Measurements from ENCODE around the gene EVI5L. TPM values are rescaled to one million over a fixed set of nuclear protein-coding genes. Genes with fewer than 3 reads are reported as not detected.

Gene EVI5L
- total and polyA plus RNA-seq, 5 donors from 2014 or later = 1.9 to 10.2 (median 2.2) TPM

DNA sequence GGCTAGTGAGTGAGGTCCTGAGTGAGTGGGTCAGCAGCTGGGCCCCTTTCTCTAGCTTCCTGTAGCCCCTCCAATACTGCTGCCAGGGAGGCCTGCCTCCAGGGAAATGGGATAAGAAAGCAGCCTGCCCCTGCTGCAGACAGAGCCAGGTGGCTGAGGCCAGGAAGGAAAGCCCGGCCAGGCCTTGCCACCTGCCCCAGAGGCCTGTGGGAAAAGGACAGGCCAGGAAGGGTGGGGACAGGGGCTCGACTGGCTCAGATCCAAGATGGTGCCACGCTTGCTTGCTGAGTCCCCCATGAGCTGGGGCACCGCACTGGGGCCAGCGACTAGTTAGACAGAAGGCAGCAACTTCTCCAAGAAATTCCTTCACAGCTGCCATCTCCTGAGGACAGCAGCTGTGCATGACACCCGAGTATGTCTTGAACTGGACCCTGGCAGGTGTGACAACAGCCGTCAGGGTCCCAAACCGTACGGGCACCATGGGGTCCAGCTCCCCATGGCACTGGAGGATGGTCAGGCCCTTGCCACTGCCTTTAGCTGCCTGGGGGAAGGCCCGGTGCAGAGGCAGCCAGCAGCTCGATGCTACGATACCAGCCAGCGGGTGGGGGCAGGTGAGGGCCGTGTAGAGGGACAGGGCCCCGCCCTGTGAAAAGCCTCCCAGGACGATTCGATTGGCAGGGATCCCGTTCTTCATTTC, 49.2 kb downstream of the EVI5L start:
- no peak for ATAC-seq (ENCODE audit: low read depth in 2 of 2)
- peaks cover 2% of the 10 kb centered on the region for H3K27me3 ChIP-seq (ENCODE audit: control insufficient read depth, insufficient read depth, low read length)
- Mint-ChIP-seq H3K9me3 (peaks cover 0 to 3% (median 0%) of the 10 kb centered on the region in 7 donors), H3K27ac (no peak overlapping the region), H3K4me1 (peaks cover 0 to 7% (median 0%) of the 10 kb centered on the region in 4 donors), H3K4me3 (no peak overlapping the region), H3K36me3 (no peaks in the 10 kb centered on the region), H3K27me3 (peaks cover 17% of the 10 kb centered on the region)
- H3K27ac ChIP-seq (ENCODE audit: insufficient read depth, low read length, poor library complexity, severe bottlenecking) = no peak overlapping the region
- DNase-seq = no peak
- H3K4me1 ChIP-seq (ENCODE audit: control insufficient read depth, insufficient read depth, low read length, poor library complexity, severe bottlenecking) = peaks cover 8% of the 10 kb centered on the region
- H3K36me3 ChIP-seq (ENCODE audit: control insufficient read depth, insufficient read depth, low read length) = no peaks in the 10 kb centered on the region
- H3K4me3 ChIP-seq (ENCODE audit: low read depth, low read length) = no peak overlapping the region
- H3K9me3 ChIP-seq (ENCODE audit: control insufficient read depth in 2 of 2, low read length in 2 of 2) = no peaks in the 10 kb centered on the region

DNA sequence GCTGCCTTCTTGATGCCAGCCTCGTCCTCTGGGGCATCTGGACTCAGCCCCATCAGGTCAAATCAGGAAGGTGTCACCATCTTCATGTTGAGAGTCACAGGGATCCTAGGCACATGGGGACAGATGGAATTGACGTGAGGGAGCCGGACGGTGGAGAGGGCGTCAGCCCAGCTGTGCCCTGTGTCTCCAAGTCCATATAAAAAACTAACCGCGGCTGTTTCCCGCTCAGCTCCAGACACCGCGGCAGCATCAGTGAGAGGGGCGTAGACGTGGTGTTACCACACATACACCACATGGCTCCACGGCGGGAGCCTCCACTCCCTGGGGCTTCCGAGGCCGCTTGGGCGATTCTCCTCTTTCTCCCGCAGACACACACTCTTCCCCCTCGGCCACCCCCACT, 49.8 kb downstream of the EVI5L start:
- DNase-seq = no peak
- ATAC-seq (ENCODE audit: low read depth in 2 of 2) = no peak

DNA sequence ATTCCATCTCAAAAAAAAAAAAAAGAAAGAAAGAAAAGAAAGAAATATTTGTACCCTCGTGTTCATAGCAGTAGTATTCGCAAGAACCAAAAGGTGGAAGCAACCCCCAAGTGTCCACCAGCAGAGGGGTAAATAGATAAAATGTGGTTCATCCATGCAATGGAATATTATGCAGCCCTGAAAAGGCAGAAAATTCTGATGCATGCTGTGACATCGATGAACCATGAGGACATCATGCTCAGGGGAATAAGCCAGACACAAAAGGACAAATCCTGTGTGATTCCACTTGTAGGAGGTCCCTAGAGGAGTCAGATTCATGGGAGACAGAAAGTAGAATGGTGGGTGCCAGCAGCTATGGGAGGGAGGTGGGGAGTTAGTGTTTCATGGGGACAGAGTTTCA, 51.9 kb downstream of the EVI5L start:
- no peak overlapping the region for H3K4me3 ChIP-seq (ENCODE audit: low read depth, low read length)
- no peaks in the 10 kb centered on the region for H3K36me3 ChIP-seq (ENCODE audit: control insufficient read depth, insufficient read depth, low read length)
- H3K27ac ChIP-seq (ENCODE audit: insufficient read depth, low read length, poor library complexity, severe bottlenecking) = no peak overlapping the region
- ATAC-seq (ENCODE audit: low read depth in 2 of 2) = no peak
- no peak overlapping the region for H3K4me3 Mint-ChIP-seq
- H3K9me3 ChIP-seq (ENCODE audit: control insufficient read depth in 2 of 2, low read length in 2 of 2) = no peaks in the 10 kb centered on the region
- H3K27me3 ChIP-seq (ENCODE audit: control insufficient read depth, insufficient read depth, low read length) = no peaks in the 10 kb centered on the region
- H3K27me3 Mint-ChIP-seq = peaks cover 12% of the 10 kb centered on the region
- DNase-seq = no peak
- H3K4me1 ChIP-seq (ENCODE audit: control insufficient read depth, insufficient read depth, low read length, poor library complexity, severe bottlenecking) = no peaks in the 10 kb centered on the region
- no peaks in the 10 kb centered on the region for H3K4me1 Mint-ChIP-seq
- no peaks in the 10 kb centered on the region for H3K36me3 Mint-ChIP-seq
- H3K27ac Mint-ChIP-seq = no peak overlapping the region
- H3K9me3 Mint-ChIP-seq = peaks cover 0 to 1% (median 0%) of the 10 kb centered on the region in 7 donors

More for the DNA sequence above, 49.8 kb downstream of the EVI5L start:
- Mint-ChIP-seq H3K36me3 (no peaks in the 10 kb centered on the region), H3K27ac (no peak overlapping the region), H3K27me3 (peaks cover 16% of the 10 kb centered on the region), H3K4me3 (no peak overlapping the region), H3K4me1 (peaks cover 0 to 5% (median 0%) of the 10 kb centered on the region in 4 donors), H3K9me3 (peaks cover 0 to 3% (median 0%) of the 10 kb centered on the region in 7 donors)
- Histone ChIP-seq H3K27me3 (ENCODE audit: control insufficient read depth, insufficient read depth, low read length) (peaks cover under 1% of the 10 kb centered on the region), H3K9me3 (ENCODE audit: control insufficient read depth in 2 of 2, low read length in 2 of 2) (no peaks in the 10 kb centered on the region), H3K4me3 (ENCODE audit: low read depth, low read length) (no peak overlapping the region), H3K36me3 (ENCODE audit: control insufficient read depth, insufficient read depth, low read length) (no peaks in the 10 kb centered on the region), H3K4me1 (ENCODE audit: control insufficient read depth, insufficient read depth, low read length, poor library complexity, severe bottlenecking) (peaks cover 2% of the 10 kb centered on the region), H3K27ac (ENCODE audit: insufficient read depth, low read length, poor library complexity, severe bottlenecking) (no peak overlapping the region)

DNA sequence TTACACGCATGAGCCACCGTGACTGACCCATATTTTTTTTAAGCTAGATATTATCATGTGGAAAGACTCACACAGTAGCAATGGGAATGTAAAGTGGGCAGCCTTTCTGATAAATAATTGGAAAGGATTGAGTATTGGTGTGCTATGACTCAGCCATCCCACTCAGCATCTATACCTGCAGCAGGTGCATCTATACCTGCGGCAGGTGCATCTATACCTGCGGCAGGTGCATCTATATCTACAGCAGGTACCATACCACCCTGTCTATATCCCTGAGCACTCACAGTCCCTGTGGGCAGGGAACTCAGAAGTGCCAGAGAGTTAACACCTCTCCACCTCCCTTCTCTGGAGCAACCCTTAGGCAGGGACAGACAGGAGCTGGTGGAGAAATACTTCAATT, 53.1 kb downstream of the EVI5L start:
- peaks cover 19% of the 10 kb centered on the region for H3K27me3 Mint-ChIP-seq
- Histone ChIP-seq H3K27ac (ENCODE audit: insufficient read depth, low read length, poor library complexity, severe bottlenecking) (no peak overlapping the region), H3K27me3 (ENCODE audit: control insufficient read depth, insufficient read depth, low read length) (no peaks in the 10 kb centered on the region), H3K9me3 (ENCODE audit: control insufficient read depth in 2 of 2, low read length in 2 of 2) (no peaks in the 10 kb centered on the region), H3K4me1 (ENCODE audit: control insufficient read depth, insufficient read depth, low read length, poor library complexity, severe bottlenecking) (no peaks in the 10 kb centered on the region), H3K4me3 (ENCODE audit: low read depth, low read length) (no peak overlapping the region), H3K36me3 (ENCODE audit: control insufficient read depth, insufficient read depth, low read length) (no peaks in the 10 kb centered on the region)
- no peak overlapping the region for H3K27ac Mint-ChIP-seq
- H3K4me1 Mint-ChIP-seq = no peaks in the 10 kb centered on the region
- no peak for DNase-seq
- no peaks in the 10 kb centered on the region for H3K36me3 Mint-ChIP-seq
- H3K9me3 Mint-ChIP-seq = peaks cover 0 to 1% (median 0%) of the 10 kb centered on the region in 7 donors
- H3K4me3 Mint-ChIP-seq = no peak overlapping the region
- no peak for ATAC-seq (ENCODE audit: low read depth in 2 of 2)

DNA sequence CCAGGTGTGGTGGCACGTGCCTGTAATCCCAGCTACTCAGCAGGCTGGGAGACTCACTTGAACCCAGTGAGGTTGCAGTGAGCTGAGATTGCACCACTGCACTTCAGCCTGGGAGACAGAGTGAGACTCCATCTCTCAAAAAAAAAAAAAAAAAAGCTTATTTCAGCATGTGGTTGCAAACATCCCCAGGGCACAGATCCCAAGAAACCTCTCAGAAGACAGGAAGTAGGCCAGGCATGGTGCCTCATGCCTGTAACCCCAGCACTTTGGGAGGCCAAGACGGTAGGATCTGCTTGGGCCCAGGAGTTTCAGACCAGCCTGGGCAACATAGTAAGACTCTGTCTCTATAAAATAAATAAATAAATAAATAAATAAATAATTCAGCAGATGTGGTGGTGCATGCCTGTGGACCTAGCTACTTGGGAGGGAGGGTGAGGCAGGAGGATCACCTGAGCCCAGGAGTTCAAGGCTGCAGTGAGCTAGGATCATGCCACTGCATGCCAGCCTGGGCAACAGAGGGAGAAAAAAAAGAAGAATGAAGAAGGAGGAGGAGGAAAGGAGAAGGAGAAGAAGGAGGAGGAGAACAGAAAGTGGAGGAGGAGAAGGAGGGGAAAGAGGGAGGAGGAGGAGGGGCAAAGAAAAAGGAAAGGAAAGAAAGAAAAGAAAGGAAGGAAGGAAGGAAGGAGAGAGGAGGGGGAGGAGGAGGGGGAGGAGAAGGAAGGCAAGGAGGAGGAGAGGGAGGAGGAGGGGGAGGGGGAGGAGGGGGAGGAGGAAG, 54.0 kb downstream of the EVI5L start:
- H3K9me3 ChIP-seq (ENCODE audit: control insufficient read depth in 2 of 2, low read length in 2 of 2) = no peaks in the 10 kb centered on the region
- DNase-seq (no peak), ATAC-seq (ENCODE audit: low read depth in 2 of 2) (no peak)
- Mint-ChIP-seq H3K36me3 (no peaks in the 10 kb centered on the region), H3K27me3 (peaks cover 24% of the 10 kb centered on the region), H3K9me3 (peaks cover 0 to 1% (median 0%) of the 10 kb centered on the region in 7 donors), H3K4me1 (no peaks in the 10 kb centered on the region), H3K27ac (no peak overlapping the region), H3K4me3 (no peak overlapping the region)
- no peak overlapping the region for H3K27ac ChIP-seq (ENCODE audit: insufficient read depth, low read length, poor library complexity, severe bottlenecking)
- no peaks in the 10 kb centered on the region for H3K36me3 ChIP-seq (ENCODE audit: control insufficient read depth, insufficient read depth, low read length)
- no peak overlapping the region for H3K4me3 ChIP-seq (ENCODE audit: low read depth, low read length)
- no peaks in the 10 kb centered on the region for H3K4me1 ChIP-seq (ENCODE audit: control insufficient read depth, insufficient read depth, low read length, poor library complexity, severe bottlenecking)
- H3K27me3 ChIP-seq (ENCODE audit: control insufficient read depth, insufficient read depth, low read length) = peaks cover 3% of the 10 kb centered on the region

DNA sequence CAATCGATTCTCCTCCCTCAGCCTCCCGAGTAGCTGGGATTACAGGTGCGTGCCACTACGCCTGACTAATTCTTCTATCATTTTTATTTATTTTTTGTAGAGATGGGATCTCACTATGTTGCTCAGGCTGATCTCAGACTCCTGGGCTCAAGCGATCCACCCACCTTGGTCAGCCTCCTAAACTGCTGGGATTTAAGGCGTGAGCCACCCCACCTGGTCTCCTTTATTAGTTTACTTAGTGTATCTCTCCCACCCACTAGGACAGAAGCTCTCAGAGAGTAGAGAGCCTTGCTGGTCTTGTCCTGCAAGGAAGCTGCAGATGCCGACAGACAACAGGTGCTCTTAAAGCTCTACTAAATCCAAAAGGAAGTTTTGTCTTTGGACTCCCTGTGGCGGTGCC, 55.8 kb downstream of the EVI5L start:
- Mint-ChIP-seq H3K9me3 (peaks cover 0 to 1% (median 0%) of the 10 kb centered on the region in 7 donors), H3K27ac (peak overlapping the region in 1 of 3 donors; percentile 16), H3K36me3 (no peaks in the 10 kb centered on the region), H3K27me3 (peaks cover 29% of the 10 kb centered on the region), H3K4me1 (no peaks in the 10 kb centered on the region), H3K4me3 (no peak overlapping the region)
- Histone ChIP-seq H3K27ac (ENCODE audit: insufficient read depth, low read length, poor library complexity, severe bottlenecking) (no peak overlapping the region), H3K4me3 (ENCODE audit: low read depth, low read length) (no peak overlapping the region), H3K4me1 (ENCODE audit: control insufficient read depth, insufficient read depth, low read length, poor library complexity, severe bottlenecking) (no peaks in the 10 kb centered on the region), H3K9me3 (ENCODE audit: control insufficient read depth in 2 of 2, low read length in 2 of 2) (no peaks in the 10 kb centered on the region), H3K27me3 (ENCODE audit: control insufficient read depth, insufficient read depth, low read length) (peaks cover 3% of the 10 kb centered on the region), H3K36me3 (ENCODE audit: control insufficient read depth, insufficient read depth, low read length) (no peaks in the 10 kb centered on the region)
- ATAC-seq (ENCODE audit: low read depth in 2 of 2) (no peak), DNase-seq (no peak)

DNA sequence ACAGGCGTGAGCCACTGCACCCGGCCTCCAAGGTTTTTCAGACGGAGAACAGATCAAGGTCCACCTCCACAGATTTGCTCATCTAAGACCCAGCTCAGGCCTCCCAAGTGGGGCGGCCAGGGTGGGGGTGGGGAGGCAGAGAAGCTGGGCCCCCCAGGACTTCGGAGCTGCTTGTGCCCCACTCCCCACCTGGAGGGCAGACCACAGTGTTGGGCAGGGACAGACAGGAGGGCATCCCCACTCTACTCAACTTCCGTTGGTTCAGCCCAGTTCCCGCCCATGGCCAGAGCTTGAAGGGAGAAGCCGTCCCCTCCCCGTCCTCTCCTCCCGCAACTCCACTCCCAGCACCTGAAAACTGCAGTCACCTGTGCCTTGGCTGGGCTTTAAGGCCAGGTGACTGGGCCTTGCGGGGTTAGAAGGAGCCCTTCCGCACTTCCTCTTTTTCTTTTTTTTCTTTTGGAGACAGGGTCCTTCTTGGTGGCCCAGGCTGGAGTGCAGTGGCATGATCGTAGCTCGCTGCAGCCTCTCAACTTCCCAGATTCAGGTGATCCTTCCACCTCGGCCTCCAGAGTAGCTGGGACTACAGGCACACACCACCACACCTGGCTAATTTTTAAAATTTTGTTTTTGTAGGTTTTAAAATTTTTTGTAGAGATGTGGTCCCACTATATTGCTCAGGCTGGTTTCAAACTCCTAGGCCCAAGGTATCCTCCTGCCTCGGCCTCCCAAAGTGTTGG, 57.6 kb downstream of the EVI5L start:
- Histone ChIP-seq H3K27me3 (ENCODE audit: control insufficient read depth, insufficient read depth, low read length) (peaks cover 3% of the 10 kb centered on the region), H3K27ac (ENCODE audit: insufficient read depth, low read length, poor library complexity, severe bottlenecking) (no peak overlapping the region), H3K9me3 (ENCODE audit: control insufficient read depth in 2 of 2, low read length in 2 of 2) (no peaks in the 10 kb centered on the region), H3K4me3 (ENCODE audit: low read depth, low read length) (no peak overlapping the region), H3K36me3 (ENCODE audit: control insufficient read depth, insufficient read depth, low read length) (no peaks in the 10 kb centered on the region), H3K4me1 (ENCODE audit: control insufficient read depth, insufficient read depth, low read length, poor library complexity, severe bottlenecking) (no peaks in the 10 kb centered on the region)
- Mint-ChIP-seq H3K4me1 (no peaks in the 10 kb centered on the region), H3K27me3 (peaks cover 34% of the 10 kb centered on the region), H3K27ac (no peak overlapping the region), H3K9me3 (peaks cover 0 to 1% (median 0%) of the 10 kb centered on the region in 7 donors), H3K4me3 (no peak overlapping the region), H3K36me3 (no peaks in the 10 kb centered on the region)
- DNase-seq (no peak), ATAC-seq (ENCODE audit: low read depth in 2 of 2) (no peak)
